HepG2 (cell line): ENCODE data around the gene HDDC2. TPM values are rescaled to one million over a fixed set of nuclear protein-coding genes. Genes with fewer than 3 reads are reported as not detected.

ENCODE experiments used
- ATAC-seq: fragments of 200-7000 bp; cut with Tn5 transposase; 3 replicates; pipeline ENCODE4 v1.9.1; 2020; ENCODE audit warnings: mild to moderate bottlenecking, moderate library complexity
- BruUV-seq: library from RNA; stranded (reverse); fragments of 400-500 nt; replicated peaks from 2 replicates; lab custom pipeline; 2021; lab: Mats Ljungman, UMichigan
- CTCF ChIA-PET: fragments of 300-600 bp; formaldehyde crosslinking; extraction: SDS; loops from one replicate; lab custom pipeline; 2021; ENCODE audit warnings: low total read pairs, inconsistent platforms, low intra/inter-chr PET ratio; lab: Yijun Ruan, JAX
- POLR2A ChIA-PET: fragments of 350-600 bp; sonication (Branson Sonifier 250); formaldehyde crosslinking; loops from one replicate; lab custom pipeline; 2020; ENCODE audit warnings: antibody characterized with exemption, inconsistent platforms; lab: Yijun Ruan, JAX
- DNase-seq: peaks from one replicate; pipeline ENCODE4 v3.0.0-alpha.2; 2015; ENCODE audit warnings: low spot score
- FAIRE-seq: peaks from 3 replicates; lab custom pipeline; 2011; peaks lifted over from hg19 to GRCh38; lab: Jason Lieb, UNC
- H2AFZ ChIP-seq: one replicate; pipeline ENCODE4 v1.6.1; 2011; ENCODE audit warnings: low read length, inconsistent platforms
- H3K27ac ChIP-seq: fragments of 300-600 bp; 3 replicates; pipeline ENCODE4 v1.8.0; 2011; ENCODE audit warnings: mixed run types, mild to moderate bottlenecking, mixed read lengths, low read length, inconsistent platforms; ENCODE audit not compliant: insufficient read depth; ENCODE audit errors: extremely low read length
- H3K27me3 ChIP-seq, 2 experiments: fragments of 200-600 bp in 1 of 2; 2 replicates in 1 of 2; 3 replicates in 1 of 2; pipeline versions ENCODE4 v1.6.0 to v1.8.0; 2011; ENCODE audit warnings: low read length in 2 of 2, mild to moderate bottlenecking in 2 of 2, moderate library complexity in 2 of 2, inconsistent platforms in 1 of 2; ENCODE audit not compliant: insufficient read depth in 2 of 2, control insufficient read depth in 1 of 2
- H3K36me3 ChIP-seq, 2 experiments: fragments of 200-600 bp in 1 of 2; replicated peaks in 1 of 2; 2 replicates in 1 of 2; 3 replicates in 1 of 2; pipeline versions ENCODE4 v1.5.1 to v1.8.0; 2011; ENCODE audit warnings: low read length in 2 of 2, inconsistent platforms in 1 of 2; ENCODE audit not compliant: insufficient read depth in 2 of 2, control insufficient read depth in 1 of 2
- H3K4me1 ChIP-seq: 2 replicates; pipeline ENCODE4 v1.5.1; 2012; ENCODE audit warnings: low read length, inconsistent platforms; ENCODE audit not compliant: insufficient read depth
- H3K4me2 ChIP-seq: 2 replicates; pipeline ENCODE4 v1.6.0; 2011; ENCODE audit warnings: low read depth, low read length, inconsistent platforms
- H3K4me3 ChIP-seq, 3 experiments: fragments of 200-600 bp in 1 of 3; sonication (generic), shearing (Covaris generic) in 1 of 3; replicated peaks in 1 of 3; 2 replicates each; pipeline ENCODE4 v1.5.1; 2011 to 2016; ENCODE audit warnings: low read length in 3 of 3, inconsistent platforms in 2 of 3, low read depth in 2 of 3, mild to moderate bottlenecking in 2 of 3, control low read depth in 1 of 3, mixed read lengths in 1 of 3; ENCODE audit not compliant: insufficient read depth in 1 of 3
- H3K79me2 ChIP-seq: one replicate; pipeline ENCODE4 v1.6.1; 2011; ENCODE audit warnings: low read length, inconsistent platforms; ENCODE audit not compliant: insufficient read depth
- H3K9ac ChIP-seq: 2 replicates; pipeline ENCODE4 v1.6.0; 2011; ENCODE audit warnings: mild to moderate bottlenecking, low read depth, low read length, inconsistent platforms; ENCODE audit not compliant: insufficient read depth
- H3K9me3 ChIP-seq: 2 replicates; pipeline ENCODE4 v1.5.1; 2012; ENCODE audit warnings: mild to moderate bottlenecking, low read length
- H4K20me1 ChIP-seq: 2 replicates; pipeline ENCODE4 v1.6.0; 2011; ENCODE audit warnings: inconsistent platforms, mild to moderate bottlenecking, low read length, moderate library complexity; ENCODE audit not compliant: insufficient read depth
- GMEB1 ChIP-seq: sonication (generic); formaldehyde crosslinking; IDR thresholded peaks from 2 replicates; pipeline ENCODE4 v1.5.1; 2020; ENCODE audit warnings: missing genetic modification reagents, mild to moderate bottlenecking, borderline replicate concordance
- KLF16 ChIP-seq, 2 experiments: sonication (generic) in 1 of 2; formaldehyde crosslinking in 1 of 2; IDR thresholded peaks; 2 replicates each; pipeline versions ENCODE4 v1.6.1 to v1.8.0; 2016 to 2023; ENCODE audit warnings: missing genetic modification reagents in 2 of 2, missing compliant biosample characterization in 1 of 2
- KLF6 ChIP-seq: IDR thresholded peaks from 2 replicates; pipeline ENCODE4 v1.8.0; 2016; ENCODE audit warnings: missing biosample characterization, missing genetic modification reagents
- RBFOX2 ChIP-seq: fragments of 200-400 bp; formaldehyde crosslinking; IDR thresholded peaks from 2 replicates; pipeline ENCODE4 v1.6.1; 2017; ENCODE audit warnings: low read depth, mild to moderate bottlenecking, low read length
- TSC22D2 ChIP-seq: sonication (generic); formaldehyde crosslinking; IDR thresholded peaks from 2 replicates; pipeline ENCODE4 v1.5.1; 2020; ENCODE audit warnings: missing genetic modification reagents, mild to moderate bottlenecking, borderline replicate concordance
- WGBS: methylation state at CpG from one replicate; pipeline ENCODE4 v1.1.6; 2017; ENCODE audit warnings: low lambda C conversion rate; 5-methylcytosine and 5-hydroxymethylcytosine counted together
- in situ Hi-C: cut with HindIII; loops from 2 replicates; pipeline ENCODE4 v1.10.0; 2017; ENCODE audit warnings: low pct_unique_long_range_greater_than_20kb; ENCODE audit not compliant: extremely low pct_ligation_motif_present
- intact Hi-C: fragments of 100-400 bp; cut with micrococcal nuclease; formaldehyde crosslinking; loops from one replicate; pipeline ENCODE4 v1.10.0; 2022; ENCODE audit not compliant: unreplicated experiment
- polyA plus RNA-seq, 8 experiments: library from polyadenylated mRNA; depleted of rRNA in 3 of 8; stranded (reverse) in 7 of 8; unstranded in 1 of 8; fragments of >200 nt; fragmentation: Illumina TruSeq in 4 of 8; extraction: Trizol in 4 of 8; gene quantifications; 2 replicates each; pipeline versions ENCODE4 v1.2.1 to v1.2.3, GENCODE V29; 2011 to 2016; ENCODE audit warnings: low read depth in 4 of 8, missing spikeins in 1 of 8, mixed read lengths in 1 of 8; ENCODE audit not compliant: insufficient read depth in 1 of 8
- total RNA-seq, 5 experiments: library from RNA; depleted of rRNA; stranded (reverse); fragments of >200 nt; fragmentation: Illumina TruSeq; extraction: Trizol; gene quantifications; 2 replicates each; pipeline ENCODE4 v1.2.3, GENCODE V29; 2016; ENCODE audit warnings: low read depth in 1 of 5

HDDC2 gene
- total and polyA plus RNA-seq, 2 of the 13 experiments (the other 11 are each of a cell fraction or from before 2014, with no cell fraction given), result 76.7 to 78.7 TPM

GRCh38 chr6:125299257-125299656 is 2.5 kb downstream of the HDDC2 start:
- H3K4me3 ChIP-seq, result no peak overlapping the region
- intact Hi-C loops, result no loop called here
- TF ChIP-seq KLF6 (CRISPR knock-in tag), result no peak
- TF ChIP-seq KLF16 (CRISPR knock-in tag; IDR thresholded peaks at IDR 0.05), result no peak
- 0 out of 2 replicates have a peak, but pooled peaks have one; percentile 8 for TF ChIP-seq GMEB1 (CRISPR knock-in tag)
- TF ChIP-seq, all 625 proteins: peak for 1
- BruUV-seq, result no TSS peak
- ATAC-seq, result no peak
- no peak overlapping the region for H2AFZ ChIP-seq
- no peak overlapping the region for H3K4me2 ChIP-seq
- H3K4me1 ChIP-seq, result peaks cover 31% of the 10 kb centered on the region
- H3K9ac ChIP-seq, result no peak overlapping the region
- WGBS, result 98% methylated on average over 3 of the region's 3 CpGs
- in situ Hi-C loops, result no loop called here
- no peaks in the 10 kb centered on the region; a peak in 1 of 5 replicates for H3K27me3 ChIP-seq
- H3K36me3 ChIP-seq, result peaks cover 7 to 24% of the 10 kb centered on the region in 2 experiments; a peak in 4 of 5 replicates
- ChIA-PET POLR2A (interaction anchor here (2.6 kb wide), 1 partner anchor 491 kb away, joined by 16 read pairs; the partner anchor contains the start of gene NCOA7), CTCF (no interaction called here)
- no peaks in the 10 kb centered on the region for H3K79me2 ChIP-seq
- no peaks in the 10 kb centered on the region for H3K9me3 ChIP-seq
- DNase-seq, result no peak
- FAIRE-seq, result no peak
- H3K27ac ChIP-seq, result no peak overlapping the region
- no peaks in the 10 kb centered on the region for H4K20me1 ChIP-seq

- H3K36me3 ChIP-seq, result peaks cover 7 to 28% of the 10 kb centered on the region in 2 experiments
- BruUV-seq, result no TSS peak
- intact Hi-C loops (no loop called here), in situ Hi-C loops (no loop called here)
- DNase-seq (no peak), FAIRE-seq (no peak), ATAC-seq (no peak)
- no peaks in the 10 kb centered on the region for H3K9me3 ChIP-seq
- H3K79me2 ChIP-seq, result no peaks in the 10 kb centered on the region
- 88% methylated on average over 1 of the region's 1 CpG for WGBS
- H3K4me3 ChIP-seq, result no peak overlapping the region
- ChIA-PET POLR2A (no interaction called here), CTCF (no interaction called here)
- H3K27ac ChIP-seq, result no peak overlapping the region
- 0 out of 2 replicates have a peak, but pooled peaks have one; percentile 23 for TF ChIP-seq RBFOX2
- no peak for TF ChIP-seq TSC22D2 (CRISPR knock-in tag)
- no peak overlapping the region for H2AFZ ChIP-seq
- no peak overlapping the region for H3K9ac ChIP-seq
- no peak overlapping the region for H3K4me2 ChIP-seq
- no peaks in the 10 kb centered on the region for H4K20me1 ChIP-seq
- peaks cover 17% of the 10 kb centered on the region for H3K4me1 ChIP-seq
- no peaks in the 10 kb centered on the region; a peak in 1 of 5 replicates for H3K27me3 ChIP-seq
These were observed 5.3 kb downstream of the HDDC2 start for GRCh38 chr6:125296471-125296870.
